CD4-positive, alpha-beta T cell (primary cell): Measurements from ENCODE around the gene TTC39B. TPM values are rescaled to one million over a fixed set of nuclear protein-coding genes. Genes with fewer than 3 reads are reported as not detected.

Experiments
- ATAC-seq: fragments of 200-7000 bp; cut with Tn5 transposase; one replicate; pipeline ENCODE4 v1.10.0; 2022; ENCODE audit warnings: mild to moderate bottlenecking; ENCODE audit not compliant: poor library complexity
- CTCF ChIA-PET: fragments of 350-600 bp; sonication (Branson Sonifier 250); formaldehyde crosslinking; loops from one replicate; lab custom pipeline; 2021; ENCODE audit warnings: antibody characterized with exemption, inconsistent platforms; lab: Charles Lee
- POLR2A ChIA-PET: fragments of 350-600 bp; sonication (Branson Sonifier 250); formaldehyde crosslinking; loops from one replicate; lab custom pipeline; 2021; ENCODE audit warnings: antibody characterized with exemption, inconsistent platforms; lab: Charles Lee
- DNase-seq, 14 experiments: peaks; one replicate each; pipeline ENCODE4 v3.0.0-alpha.2; 2013 to 2020; ENCODE audit warnings: mixed read lengths in 2 of 14
- H3K27ac ChIP-seq, 2 donors: one replicate each; pipeline versions ENCODE4 v1.5.1 to v1.7.0; 2013; ENCODE audit warnings: low read length in 2 of 2, low read depth in 1 of 2, mild to moderate bottlenecking in 1 of 2
- H3K27me3 ChIP-seq, 2 experiments: 1 replicate in 1 of 2; 2 replicates in 1 of 2; pipeline versions ENCODE4 v1.6.1 to v1.7.0; 2013; ENCODE audit warnings: low read length in 2 of 2, control low read depth in 1 of 2, mild to moderate bottlenecking in 1 of 2, moderate library complexity in 1 of 2; ENCODE audit not compliant: insufficient read depth in 2 of 2, control insufficient read depth in 1 of 2
- H3K36me3 ChIP-seq: one replicate; pipeline ENCODE4 v1.6.1; 2013; ENCODE audit warnings: low read length, control low read depth; ENCODE audit not compliant: insufficient read depth
- H3K4me1 ChIP-seq: one replicate; pipeline ENCODE4 v1.6.1; 2013; ENCODE audit warnings: low read length, control low read depth; ENCODE audit not compliant: insufficient read depth
- H3K4me3 ChIP-seq: one replicate; pipeline ENCODE4 v1.5.1; 2013; ENCODE audit warnings: mild to moderate bottlenecking, low read length, moderate library complexity
- H3K9me3 ChIP-seq, 2 experiments: 1 replicate in 1 of 2; 2 replicates in 1 of 2; pipeline versions ENCODE4 v1.6.1 to v1.7.0; 2013; ENCODE audit warnings: low read length in 2 of 2, mild to moderate bottlenecking in 2 of 2, control low read depth in 1 of 2, moderate library complexity in 1 of 2; ENCODE audit not compliant: control insufficient read depth in 1 of 2, insufficient read depth in 1 of 2
- H3K27ac Mint-ChIP-seq: one replicate; pipeline ENCODE4 v1.8.0; 2020; ENCODE audit warnings: mixed read lengths
- H3K27me3 Mint-ChIP-seq: one replicate; pipeline ENCODE4 v1.8.0; 2021; ENCODE audit warnings: mixed read lengths
- H3K36me3 Mint-ChIP-seq: one replicate; pipeline ENCODE4 v1.8.0; 2021; ENCODE audit warnings: low read depth, mixed read lengths
- H3K4me1 Mint-ChIP-seq: one replicate; pipeline ENCODE4 v1.8.0; 2021; ENCODE audit warnings: low read depth, mixed read lengths
- H3K4me3 Mint-ChIP-seq: one replicate; pipeline ENCODE4 v1.8.0; 2020; ENCODE audit warnings: mild to moderate bottlenecking, mixed read lengths
- H3K9me3 Mint-ChIP-seq: one replicate; pipeline ENCODE4 v1.8.0; 2020; ENCODE audit warnings: mixed read lengths
- intact Hi-C, 2 experiments: fragments of 100-400 bp; cut with DNase I in 1 of 2; cut with micrococcal nuclease in 1 of 2; formaldehyde crosslinking; loops; one replicate each; pipeline versions ENCODE4 v1.15.1 to v1.9.0; 2023 to 2025; cut with DNase I, micrococcal nuclease
- total RNA-seq, 174 experiments: library from RNA in 2 of 174; stranded (reverse) in 2 of 174; gene quantifications; one replicate each; pipeline ENCODE4 v1.2.3 and lab custom pipeline; 2021 to 2026
- TF ChIP-seq, protein P1 (sequence below): fragments of 200-600 bp; IDR thresholded peaks from one replicate; pipeline ENCODE4 v1.8.0; 2022; ENCODE audit warnings: antibody characterized with exemption, mild to moderate bottlenecking

The TTC39B gene
- total RNA-seq, 2 experiments from 2014 or later, result 37.6 to 43.6 TPM

DNA sequence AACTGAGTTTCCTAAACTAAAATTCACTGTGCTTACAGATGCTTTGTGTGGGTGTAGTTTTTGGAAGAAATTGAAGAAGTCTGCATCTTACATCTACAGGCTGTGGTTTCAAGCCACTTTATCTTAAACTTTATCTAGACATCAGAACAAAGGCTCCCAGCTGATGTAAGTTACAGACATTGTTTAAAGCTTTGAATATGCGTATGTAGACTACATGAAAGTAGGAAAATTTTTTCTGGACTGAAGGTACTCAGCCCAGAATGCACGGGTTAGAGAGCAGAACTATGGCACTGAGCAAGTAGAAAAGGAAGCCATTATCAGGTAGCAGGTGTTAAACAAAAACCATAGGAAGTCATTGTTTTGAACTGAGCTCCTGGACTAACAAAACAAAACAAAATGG, 185.4 kb downstream of the TTC39B start:
- Histone ChIP-seq H3K27me3 (no peaks in the 10 kb centered on the region), H3K9me3 (no peaks in the 10 kb centered on the region), H3K27ac (no peak overlapping the region), H3K36me3 (no peaks in the 10 kb centered on the region), H3K4me1 (peaks cover 7% of the 10 kb centered on the region), H3K4me3 (no peak overlapping the region)
- Mint-ChIP-seq H3K27me3 (peaks cover 6% of the 10 kb centered on the region), H3K4me3 (peak overlapping the region; percentile 22), H3K27ac (peak overlapping the region; percentile 73), H3K36me3 (no peaks in the 10 kb centered on the region), H3K4me1 (peaks cover 30% of the 10 kb centered on the region), H3K9me3 (no peaks in the 10 kb centered on the region)
- ChIA-PET POLR2A (no interaction called here), CTCF (no interaction called here)
- intact Hi-C loops, result no loop called here
- DNase-seq, result peak in 3 of 14 experiments; percentile 7 to 47 (median 29)
- TF ChIP-seq, protein P1, sequence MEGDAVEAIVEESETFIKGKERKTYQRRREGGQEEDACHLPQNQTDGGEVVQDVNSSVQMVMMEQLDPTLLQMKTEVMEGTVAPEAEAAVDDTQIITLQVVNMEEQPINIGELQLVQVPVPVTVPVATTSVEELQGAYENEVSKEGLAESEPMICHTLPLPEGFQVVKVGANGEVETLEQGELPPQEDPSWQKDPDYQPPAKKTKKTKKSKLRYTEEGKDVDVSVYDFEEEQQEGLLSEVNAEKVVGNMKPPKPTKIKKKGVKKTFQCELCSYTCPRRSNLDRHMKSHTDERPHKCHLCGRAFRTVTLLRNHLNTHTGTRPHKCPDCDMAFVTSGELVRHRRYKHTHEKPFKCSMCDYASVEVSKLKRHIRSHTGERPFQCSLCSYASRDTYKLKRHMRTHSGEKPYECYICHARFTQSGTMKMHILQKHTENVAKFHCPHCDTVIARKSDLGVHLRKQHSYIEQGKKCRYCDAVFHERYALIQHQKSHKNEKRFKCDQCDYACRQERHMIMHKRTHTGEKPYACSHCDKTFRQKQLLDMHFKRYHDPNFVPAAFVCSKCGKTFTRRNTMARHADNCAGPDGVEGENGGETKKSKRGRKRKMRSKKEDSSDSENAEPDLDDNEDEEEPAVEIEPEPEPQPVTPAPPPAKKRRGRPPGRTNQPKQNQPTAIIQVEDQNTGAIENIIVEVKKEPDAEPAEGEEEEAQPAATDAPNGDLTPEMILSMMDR, result no peak
- ATAC-seq, result peak; percentile 85

DNA sequence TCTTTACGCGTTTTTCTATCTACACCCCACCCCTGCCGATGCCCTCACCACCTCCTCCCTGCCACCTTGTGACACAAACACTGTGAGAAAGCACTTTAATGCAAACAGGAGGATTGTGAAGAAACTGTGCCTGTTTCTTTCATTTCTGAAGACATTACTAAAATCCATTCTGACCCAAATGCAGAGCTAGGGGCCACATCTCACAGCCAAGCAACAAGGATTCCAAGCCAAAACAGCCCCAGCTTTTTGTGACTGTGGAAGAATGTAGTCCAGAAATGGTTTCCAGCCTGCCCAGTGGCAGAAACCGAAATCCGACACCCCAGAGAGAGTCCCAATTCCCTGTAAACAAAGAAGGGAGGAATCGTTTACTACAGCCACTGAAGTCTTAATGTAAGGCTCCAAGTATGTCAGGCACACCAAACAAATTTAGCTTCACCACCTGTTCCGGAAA, 190.9 kb downstream of the TTC39B start:
- H3K4me3 ChIP-seq, result no peak overlapping the region
- H3K9me3 ChIP-seq, result no peaks in the 10 kb centered on the region
- ATAC-seq, result no peak
- intact Hi-C loops, result no loop called here
- H3K36me3 ChIP-seq, result no peaks in the 10 kb centered on the region
- TF ChIP-seq, protein P1, result no peak
- ChIA-PET CTCF (no interaction called here), POLR2A (no interaction called here)
- Mint-ChIP-seq H3K27me3 (peaks cover 5% of the 10 kb centered on the region), H3K9me3 (no peaks in the 10 kb centered on the region), H3K27ac (no peak overlapping the region), H3K4me3 (no peak overlapping the region), H3K36me3 (no peaks in the 10 kb centered on the region), H3K4me1 (peaks cover 13% of the 10 kb centered on the region)
- H3K4me1 ChIP-seq, result no peaks in the 10 kb centered on the region
- H3K27me3 ChIP-seq, result no peaks in the 10 kb centered on the region
- DNase-seq, result no peak
- H3K27ac ChIP-seq, result no peak overlapping the region

DNA sequence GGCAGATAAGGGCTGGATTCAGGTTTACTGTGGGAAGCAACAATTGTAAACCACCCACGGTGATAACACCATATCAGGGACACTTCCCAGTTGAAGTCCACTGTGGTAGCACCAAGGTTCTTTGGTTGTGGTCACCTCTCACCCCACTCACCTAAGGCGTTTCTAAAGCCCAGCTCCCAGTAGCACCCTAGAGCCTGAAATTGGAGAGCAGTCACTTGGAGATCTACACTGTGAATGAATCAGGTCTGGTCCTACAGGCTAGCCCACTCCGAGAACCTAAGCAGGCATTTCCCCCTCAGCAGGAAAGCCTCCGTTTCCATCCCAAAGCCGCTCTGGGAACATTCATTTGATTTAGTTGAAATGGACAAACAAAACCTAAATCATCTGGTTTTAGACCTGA, 191.3 kb downstream of the TTC39B start:
- ChIA-PET CTCF (no interaction called here), POLR2A (no interaction called here)
- ATAC-seq (no peak), DNase-seq (no peak)
- H3K36me3 ChIP-seq, result no peaks in the 10 kb centered on the region
- intact Hi-C loops, result no loop called here
- no peaks in the 10 kb centered on the region for H3K4me1 ChIP-seq
- no peak overlapping the region for H3K27ac Mint-ChIP-seq
- H3K4me1 Mint-ChIP-seq, result peaks cover 9% of the 10 kb centered on the region
- H3K4me3 Mint-ChIP-seq, result no peak overlapping the region
- H3K9me3 ChIP-seq, result no peaks in the 10 kb centered on the region
- TF ChIP-seq, protein P1, result no peak
- no peak overlapping the region for H3K27ac ChIP-seq
- no peaks in the 10 kb centered on the region for H3K9me3 Mint-ChIP-seq
- H3K27me3 ChIP-seq, result no peaks in the 10 kb centered on the region
- peaks cover 5% of the 10 kb centered on the region for H3K27me3 Mint-ChIP-seq
- H3K4me3 ChIP-seq, result no peak overlapping the region
- H3K36me3 Mint-ChIP-seq, result no peaks in the 10 kb centered on the region
